Adipose tissue (tissue), 3 donors: ENCODE measurements around the gene MEP1A. TPM values are rescaled to one million over a fixed set of nuclear protein-coding genes. Genes with fewer than 3 reads are reported as not detected.
"Not testable (repeated sequence)": the region's sequence is repeated elsewhere in the genome, so short reads cannot be mapped to it uniquely, and the experiment has no call there.

Experiments used
- H3K27ac ChIP-seq: one replicate; pipeline ENCODE4 v1.5.1; 2013; ENCODE audit warnings: low read depth, low read length
- WGBS, 3 donors: extraction: QIAGEN DNeasy Blood & Tissue Kit; methylation state at CpG; one replicate each; pipeline ENCODE4 v1.1.7; 2013; 5-methylcytosine and 5-hydroxymethylcytosine counted together
- polyA plus RNA-seq, 3 donors: library from polyadenylated mRNA; stranded (reverse); fragments of 200-250 nt; gene quantifications; one replicate each; pipeline ENCODE4 v1.2.3, GENCODE V29; 2013
- donor health status: healthy with polysubstance abuse.
- donor health status: Bipolar disorder and iron deficiency.
- donor health status: healthy.

Gene MEP1A
- polyA plus RNA-seq, 3 donors, result 0.05 to 0.09 TPM; not detected in 1

GRCh38 chr6:46808806-46809205 is 15.6 kb downstream of the MEP1A start:
- H3K27ac ChIP-seq, result no peak overlapping the region
- WGBS, 3 donors, result 28 to 76% (median 39%) methylated on average over 1 of the region's 1 CpG

- WGBS, 3 donors, result 57 to 74% (median 65%) methylated on average over 4 of the region's 4 CpGs
- H3K27ac ChIP-seq, result no peak overlapping the region
Observed at GRCh38 chr6:46815130-46815529, 21.9 kb downstream of the MEP1A start.

GRCh38 chr6:46816626-46817025 is 23.4 kb downstream of the MEP1A start:
- 91 to 100% (median 94%) methylated on average over 1 of the region's 1 CpG for WGBS, 3 donors
- H3K27ac ChIP-seq, result no peak overlapping the region

- H3K27ac ChIP-seq, result no peak overlapping the region
- 88 to 91% (median 90%) methylated on average over 7 of the region's 7 CpGs for WGBS, 3 donors
Observed at GRCh38 chr6:46819561-46819960, 26.4 kb downstream of the MEP1A start.

GRCh38 chr6:46821458-46821881 is 28.3 kb downstream of the MEP1A start:
- 34 to 56% (median 52%) methylated on average over 4 of the region's 4 CpGs for WGBS, 3 donors
- H3K27ac ChIP-seq, result no peak overlapping the region

- WGBS, 3 donors, result 65 to 89% (median 80%) methylated on average over 2 of the region's 2 CpGs
- no peak overlapping the region for H3K27ac ChIP-seq
Observed at GRCh38 chr6:46828939-46829338, 35.8 kb downstream of the MEP1A start.

GRCh38 chr6:46832816-46833215 is 39.6 kb downstream of the MEP1A start:
- 86 to 93% (median 87%) methylated on average over 3 of the region's 3 CpGs for WGBS, 3 donors

GRCh38 chr6:46834257-46834916 is 41.2 kb downstream of the MEP1A start:
- not testable (repeated sequence) for H3K27ac ChIP-seq
- WGBS, 3 donors, result 56 to 79% (median 57%) methylated on average over 7 of the region's 7 CpGs

More at GRCh38 chr6:46832816-46833215, 39.6 kb downstream of the MEP1A start:
- no peak overlapping the region for H3K27ac ChIP-seq

GRCh38 chr6:46834991-46835390 is 41.8 kb downstream of the MEP1A start:
- WGBS, 3 donors, result 92 to 100% (median 96%) methylated on average over 2 of the region's 2 CpGs

GRCh38 chr6:46838033-46838432 is 44.8 kb downstream of the MEP1A start:
- H3K27ac ChIP-seq, result no peak overlapping the region
- WGBS, 3 donors, result 95 to 97% (median 96%) methylated on average over 2 of the region's 2 CpGs

More at GRCh38 chr6:46834991-46835390, 41.8 kb downstream of the MEP1A start:
- not testable (repeated sequence) for H3K27ac ChIP-seq

- WGBS, 3 donors, result 88 to 91% (median 91%) methylated on average over 6 of the region's 6 CpGs
Observed at GRCh38 chr6:46842252-46842846, 49.2 kb downstream of the MEP1A start.

GRCh38 chr6:46845126-46845525 is 51.9 kb downstream of the MEP1A start:
- WGBS, 3 donors, result 28 to 72% (median 70%) methylated on average over 5 of the region's 5 CpGs
- no peak overlapping the region for H3K27ac ChIP-seq

More at GRCh38 chr6:46842252-46842846, 49.2 kb downstream of the MEP1A start:
- H3K27ac ChIP-seq, result not testable (repeated sequence)

- H3K27ac ChIP-seq, result no peak overlapping the region
- 6 to 7% (median 7%) methylated on average over 25 of the region's 25 CpGs for WGBS, 3 donors
Observed at GRCh38 chr6:46848684-46849360, 55.6 kb downstream of the MEP1A start.

GRCh38 chr6:46849361-46849690 is 56.1 kb downstream of the MEP1A start:
- 52 to 73% (median 57%) methylated on average over 5 of the region's 5 CpGs for WGBS, 3 donors
- no peak overlapping the region for H3K27ac ChIP-seq

GRCh38 chr6:46850792-46851191 is 57.6 kb downstream of the MEP1A start:
- 63 to 87% (median 68%) methylated on average over 2 of the region's 2 CpGs for WGBS, 3 donors
- H3K27ac ChIP-seq, result no peak overlapping the region

GRCh38 chr6:46851576-46851975 is 58.4 kb downstream of the MEP1A start:
- not testable (repeated sequence) for H3K27ac ChIP-seq
- 30 to 53% (median 45%) methylated on average over 4 of the region's 4 CpGs for WGBS, 3 donors

- H3K27ac ChIP-seq, result not testable (repeated sequence)
- 17 to 60% (median 38%) methylated on average over 1 of the region's 1 CpG for WGBS, 3 donors
Observed at GRCh38 chr6:46855966-46856365, 62.8 kb downstream of the MEP1A start.

- 50 to 86% (median 71%) methylated on average over 2 of the region's 2 CpGs for WGBS, 3 donors
- no peak overlapping the region for H3K27ac ChIP-seq
Observed at GRCh38 chr6:46862381-46862780, 69.2 kb downstream of the MEP1A start.

GRCh38 chr6:46863791-46864190 is 70.6 kb downstream of the MEP1A start:
- no peak overlapping the region for H3K27ac ChIP-seq
- 70 to 77% (median 76%) methylated on average over 3 of the region's 3 CpGs for WGBS, 3 donors
